Large intestine (tissue), 3 donors: ENCODE measurements around the gene CPSF3. TPM values are rescaled to one million over a fixed set of nuclear protein-coding genes. Genes with fewer than 3 reads are reported as not detected.

ENCODE experiments used
- DNase-seq, 2 donors: peaks; one replicate each; pipeline versions ENCODE4 v3.0.0 to v3.0.0-alpha.2; 2013
- H3K27ac ChIP-seq: one replicate; pipeline ENCODE4 v1.5.1; 2013; ENCODE audit warnings: low read length
- H3K27me3 ChIP-seq: 2 replicates; pipeline ENCODE4 v1.6.1; 2013; ENCODE audit warnings: low read length; ENCODE audit not compliant: control insufficient read depth, insufficient read depth
- H3K36me3 ChIP-seq: 2 replicates; pipeline ENCODE4 v1.6.1; 2013; ENCODE audit warnings: low read length; ENCODE audit not compliant: control insufficient read depth, insufficient read depth
- H3K4me1 ChIP-seq: one replicate; pipeline ENCODE4 v1.6.1; 2013; ENCODE audit warnings: low read length; ENCODE audit not compliant: control insufficient read depth, insufficient read depth
- H3K4me3 ChIP-seq: one replicate; pipeline ENCODE4 v1.5.1; 2013; ENCODE audit warnings: low read length
- H3K9me3 ChIP-seq: one replicate; pipeline ENCODE4 v1.6.1; 2013; ENCODE audit warnings: mild to moderate bottlenecking, low read depth, low read length, moderate library complexity; ENCODE audit not compliant: control insufficient read depth
- WGBS: methylation state at CpG from one replicate; pipeline ENCODE4 v1.1.5; 2013; ENCODE audit warnings: low lambda C conversion rate; ENCODE audit not compliant: insufficient coverage; 5-methylcytosine and 5-hydroxymethylcytosine counted together
- polyA plus RNA-seq: library from polyadenylated mRNA; unstranded; fragments of 120-200 nt; gene quantifications from one replicate; pipeline ENCODE4 v1.2.1, GENCODE V29; 2013

Gene CPSF3
- polyA plus RNA-seq, 1 donor, result 32.2 TPM

DNA sequence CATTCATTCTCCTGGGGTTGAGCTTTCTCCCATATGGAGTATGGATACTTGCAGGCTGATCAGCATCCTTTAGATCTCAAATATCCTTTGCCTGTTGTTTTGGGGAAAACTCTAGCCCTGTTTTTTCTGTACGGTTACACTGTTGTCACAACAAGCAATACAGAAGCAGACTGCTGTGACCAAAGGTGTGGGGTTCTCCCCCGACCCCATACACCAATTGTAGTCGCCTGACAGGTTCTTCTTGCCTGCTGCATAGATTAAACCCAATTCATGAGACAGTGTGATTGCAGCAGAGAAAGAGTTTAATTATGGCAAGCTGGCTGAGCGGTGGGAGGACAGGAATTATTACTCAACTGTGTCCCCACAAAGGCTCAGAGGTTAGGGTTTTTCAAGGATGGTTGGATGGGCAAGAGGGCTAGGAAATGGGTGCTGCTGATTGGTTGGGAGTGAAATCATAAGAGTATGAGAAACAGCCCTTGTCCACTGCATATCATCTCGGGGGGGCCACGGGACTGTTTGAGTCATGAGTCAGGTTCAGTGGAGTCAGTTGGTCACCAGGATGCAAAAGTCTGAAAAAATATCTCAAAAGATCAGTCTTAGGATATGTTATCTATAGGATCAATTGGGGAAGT lies 40.7 kb upstream of the CPSF3 start:
- Histone ChIP-seq H3K9me3 (no peaks in the 10 kb centered on the region), H3K4me3 (no peak overlapping the region), H3K36me3 (peaks cover 60% of the 10 kb centered on the region), H3K4me1 (no peaks in the 10 kb centered on the region), H3K27me3 (no peaks in the 10 kb centered on the region), H3K27ac (no peak overlapping the region)
- no peak for DNase-seq
- WGBS, result no CpG with 5 or more reads among the region's 6 CpGs

DNA sequence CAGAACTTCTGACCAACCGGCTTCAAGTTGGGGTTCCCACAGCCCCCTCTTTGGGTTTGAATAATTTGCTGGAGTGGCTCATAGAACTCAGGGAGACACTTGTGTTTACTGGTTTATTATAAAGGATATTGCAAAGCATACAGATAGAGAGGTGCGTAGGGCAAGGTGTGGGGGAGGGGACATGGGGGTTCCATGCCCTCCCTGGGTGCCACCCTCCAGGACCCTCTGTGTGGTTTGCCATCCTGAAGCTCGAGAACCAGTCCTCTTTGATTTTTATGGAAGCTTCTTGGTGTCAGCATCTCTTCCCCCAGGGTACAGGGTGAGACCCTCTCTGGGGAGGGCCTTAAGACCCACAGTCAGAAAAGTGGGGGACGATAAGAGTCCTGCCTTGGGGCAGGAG lies 38.9 kb upstream of the CPSF3 start:
- Histone ChIP-seq H3K4me1 (no peaks in the 10 kb centered on the region), H3K4me3 (no peak overlapping the region), H3K27ac (no peak overlapping the region), H3K36me3 (peaks cover 63% of the 10 kb centered on the region), H3K27me3 (no peaks in the 10 kb centered on the region), H3K9me3 (no peaks in the 10 kb centered on the region)
- WGBS, result no CpG with 5 or more reads among the region's 4 CpGs
- no peak for DNase-seq

DNA sequence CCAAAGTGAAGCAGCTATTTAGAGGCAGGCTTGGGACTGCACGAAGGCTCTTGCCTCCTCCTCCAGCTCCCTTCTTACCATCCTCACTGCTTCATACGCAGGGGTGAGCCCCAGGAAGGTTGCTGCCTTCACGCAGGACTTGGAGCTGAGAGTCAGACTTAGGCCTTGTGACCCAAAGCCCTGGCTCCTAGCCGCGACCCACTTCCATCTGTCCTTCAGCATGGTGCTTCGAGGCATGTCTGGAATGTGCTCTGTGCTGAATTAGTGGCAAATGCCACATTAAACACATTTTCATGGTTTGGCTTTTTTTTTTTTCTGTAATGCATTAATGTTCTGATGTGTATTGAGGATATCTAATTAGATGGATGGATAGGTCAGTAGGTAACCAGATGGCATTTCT lies 37.6 kb upstream of the CPSF3 start:
- H3K4me1 ChIP-seq, result no peaks in the 10 kb centered on the region
- H3K4me3 ChIP-seq, result no peak overlapping the region
- peaks cover 70% of the 10 kb centered on the region for H3K36me3 ChIP-seq
- 100% methylated on average over 1 of the region's 6 CpGs for WGBS
- H3K9me3 ChIP-seq, result no peaks in the 10 kb centered on the region
- no peak for DNase-seq
- H3K27ac ChIP-seq, result no peak overlapping the region
- H3K27me3 ChIP-seq, result no peaks in the 10 kb centered on the region

DNA sequence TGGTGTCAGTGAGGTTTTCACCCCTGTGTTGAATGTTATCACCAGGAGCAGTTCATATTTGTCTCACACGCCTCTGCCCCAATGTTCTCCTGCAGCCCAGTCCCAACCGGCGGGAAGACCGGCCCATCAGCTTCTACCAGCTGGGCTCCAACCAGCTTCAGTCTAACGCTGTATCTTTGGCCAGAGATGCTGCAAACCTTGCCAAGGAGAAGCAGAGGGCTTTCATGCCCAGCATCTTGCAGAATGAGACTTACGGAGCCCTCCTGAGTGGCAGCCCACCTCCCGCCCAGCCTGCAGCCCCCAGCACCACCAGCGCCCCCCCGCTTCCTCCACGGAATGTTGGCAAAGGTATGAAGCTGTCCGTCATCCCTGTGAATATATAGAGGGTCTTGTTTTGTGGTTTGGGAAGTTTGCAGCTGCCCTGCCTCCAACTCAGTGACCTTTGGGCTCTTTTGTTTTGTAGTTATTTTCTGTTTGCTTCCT lies 35.2 kb upstream of the CPSF3 start:
- no peak overlapping the region for H3K27ac ChIP-seq
- no peaks in the 10 kb centered on the region for H3K9me3 ChIP-seq
- no peaks in the 10 kb centered on the region for H3K4me1 ChIP-seq
- no peak overlapping the region for H3K4me3 ChIP-seq
- WGBS, result no CpG with 5 or more reads among the region's 11 CpGs
- peaks cover 69% of the 10 kb centered on the region for H3K36me3 ChIP-seq
- no peaks in the 10 kb centered on the region for H3K27me3 ChIP-seq
- DNase-seq, result no peak

DNA sequence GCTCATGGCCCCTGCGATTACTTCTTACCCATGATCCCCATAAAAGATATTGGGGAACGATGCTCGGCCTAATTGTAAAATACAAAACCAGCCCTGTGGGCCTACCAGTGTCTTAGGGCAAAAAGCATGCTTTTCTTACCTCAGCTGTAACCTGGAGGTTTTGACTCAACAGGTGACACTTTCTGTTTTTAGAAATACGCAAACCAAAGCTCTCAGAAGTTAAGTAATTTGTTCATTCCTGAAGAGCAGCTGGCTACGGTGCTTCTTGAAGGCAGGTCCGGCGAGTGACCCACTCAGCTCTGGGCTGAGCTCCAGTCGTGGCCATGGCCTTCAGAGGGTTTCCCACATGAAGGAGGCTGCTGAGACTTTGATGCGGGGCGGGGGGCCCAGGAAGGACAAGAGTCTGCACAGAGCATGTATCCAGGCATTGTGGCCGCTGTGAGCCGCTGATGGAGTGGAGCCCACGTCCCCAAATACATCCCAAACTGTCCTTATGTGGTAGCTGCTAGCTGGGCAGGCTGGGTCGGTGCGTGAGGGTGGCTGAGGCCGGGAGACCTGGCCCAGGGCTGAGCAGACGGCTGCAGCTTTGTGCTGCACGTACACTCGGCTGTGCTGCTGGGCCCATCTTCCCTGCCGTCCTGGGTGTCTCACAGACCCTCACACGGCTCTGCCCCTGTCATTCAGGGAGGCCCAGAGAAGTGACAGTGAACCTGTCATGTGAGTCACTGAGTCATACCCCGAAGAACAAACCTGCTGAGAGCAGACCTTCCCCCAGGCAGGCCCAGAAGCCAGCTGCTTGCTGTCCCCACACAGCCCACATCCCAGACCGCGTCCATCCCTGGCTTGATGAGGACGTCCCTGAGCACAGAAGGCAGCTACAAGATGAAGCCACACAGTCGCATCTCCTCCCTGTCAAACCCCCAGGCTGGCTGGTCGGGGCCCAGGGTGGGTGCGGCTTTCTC lies 34.2 kb upstream of the CPSF3 start:
- WGBS, result no CpG with 5 or more reads among the region's 28 CpGs
- H3K36me3 ChIP-seq, result peaks cover 70% of the 10 kb centered on the region

DNA sequence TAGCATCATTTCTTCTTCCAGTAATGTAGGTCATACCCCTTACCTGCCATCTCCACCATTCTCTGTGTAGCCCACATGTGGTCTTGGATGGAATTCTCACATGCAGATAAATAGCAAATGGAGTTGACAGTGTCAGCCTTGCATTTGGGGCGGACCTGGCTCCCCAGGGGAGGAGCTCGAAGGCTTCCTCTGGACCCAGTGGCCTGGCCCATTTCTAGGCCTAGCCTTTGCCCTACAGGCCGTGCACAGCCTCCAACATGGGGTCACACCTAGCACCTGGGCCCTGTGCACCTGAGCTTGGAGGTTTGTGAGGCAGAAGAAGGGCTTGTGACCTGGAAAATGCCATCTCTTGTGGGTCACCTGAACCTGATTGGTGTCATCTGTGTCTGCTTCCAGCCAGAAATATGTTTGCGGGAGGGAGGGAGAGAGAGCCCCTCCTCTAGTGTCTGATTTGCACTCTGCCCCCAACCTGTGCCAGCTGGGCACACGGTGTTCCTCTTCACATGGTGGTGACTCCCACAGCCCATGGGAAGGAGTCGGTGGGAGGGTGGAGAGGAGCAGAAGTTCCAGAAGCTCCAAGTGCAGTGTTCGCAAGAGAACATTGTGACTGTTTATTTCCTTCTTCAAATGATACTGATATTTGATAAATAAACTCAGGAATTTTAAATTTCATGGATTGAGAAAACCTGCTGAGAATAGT lies 33.2 kb upstream of the CPSF3 start:
- DNase-seq, result no peak
- Histone ChIP-seq H3K9me3 (no peaks in the 10 kb centered on the region), H3K4me3 (no peak overlapping the region), H3K36me3 (peaks cover 69% of the 10 kb centered on the region), H3K4me1 (no peaks in the 10 kb centered on the region), H3K27ac (no peak overlapping the region), H3K27me3 (no peaks in the 10 kb centered on the region)
- WGBS, result 100% methylated on average over 1 of the region's 7 CpGs

More for the DNA sequence above, 34.2 kb upstream of the CPSF3 start:
- H3K27ac ChIP-seq, result no peak overlapping the region
- DNase-seq, result no peak
- H3K9me3 ChIP-seq, result no peaks in the 10 kb centered on the region
- no peaks in the 10 kb centered on the region for H3K4me1 ChIP-seq
- H3K27me3 ChIP-seq, result no peaks in the 10 kb centered on the region
- H3K4me3 ChIP-seq, result no peak overlapping the region

DNA sequence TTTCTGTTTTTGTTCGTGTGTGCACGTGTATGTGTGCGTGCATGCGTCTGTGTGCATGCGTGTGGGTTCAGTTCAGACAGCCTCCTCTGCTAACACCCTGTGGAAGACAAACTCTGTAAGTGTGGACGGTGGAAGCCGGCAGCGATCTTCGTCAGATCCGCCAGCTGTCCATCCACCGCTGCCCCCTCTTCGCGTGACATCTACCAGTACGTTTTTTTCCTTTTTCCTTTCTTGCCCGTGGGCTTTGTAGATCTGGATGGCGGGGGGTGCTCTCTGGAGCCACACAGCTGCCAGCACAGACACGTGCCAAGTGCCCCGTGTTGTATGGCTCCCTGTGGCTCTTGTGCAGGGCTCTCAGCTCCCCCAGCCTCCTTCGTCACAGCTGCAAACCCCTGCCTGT lies 32.5 kb upstream of the CPSF3 start:
- Histone ChIP-seq H3K27me3 (no peaks in the 10 kb centered on the region), H3K4me3 (no peak overlapping the region), H3K27ac (no peak overlapping the region), H3K36me3 (peaks cover 65% of the 10 kb centered on the region), H3K4me1 (no peaks in the 10 kb centered on the region), H3K9me3 (no peaks in the 10 kb centered on the region)
- no peak for DNase-seq
- WGBS, result no CpG with 5 or more reads among the region's 19 CpGs

DNA sequence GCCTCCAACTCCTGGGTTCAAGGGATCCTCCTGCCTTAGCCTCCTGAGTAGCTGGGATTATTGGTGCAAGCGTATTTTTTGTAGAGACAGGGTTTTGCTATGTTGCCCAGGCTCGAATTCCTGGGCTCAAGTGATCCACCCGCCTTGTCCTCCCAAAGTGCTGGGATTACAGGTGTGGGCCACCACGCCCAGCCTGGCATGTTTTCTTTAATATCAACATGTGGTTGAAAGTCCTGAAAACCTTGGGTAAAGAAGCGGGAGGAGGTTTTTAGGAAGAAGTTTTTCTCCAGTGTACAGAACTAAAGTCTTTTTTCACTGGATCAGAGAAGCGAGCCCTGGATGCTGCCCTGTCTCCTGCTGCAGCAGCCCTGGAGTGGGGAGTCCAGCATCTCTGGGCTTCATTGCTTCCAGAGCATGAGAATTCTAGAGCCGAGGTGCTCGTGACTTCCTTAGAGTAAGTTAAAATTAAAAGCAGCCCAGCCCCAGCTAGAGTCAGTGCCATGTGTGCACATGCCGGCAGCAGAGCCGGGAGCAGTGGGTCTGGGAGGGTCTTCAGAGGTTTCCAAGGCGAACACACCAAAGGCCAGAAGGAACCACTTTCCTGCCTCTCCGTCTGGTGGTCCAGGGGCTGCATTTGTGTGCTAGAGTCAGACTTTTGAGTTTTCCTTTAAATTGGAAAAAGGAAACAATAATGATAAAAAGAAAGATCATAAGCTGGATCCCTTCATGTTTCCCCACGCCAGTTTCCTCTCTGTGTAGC lies 31.3 kb upstream of the CPSF3 start:
- DNase-seq, result no peak
- H3K4me3 ChIP-seq, result no peak overlapping the region
- H3K27me3 ChIP-seq, result no peaks in the 10 kb centered on the region
- H3K27ac ChIP-seq, result no peak overlapping the region
- H3K36me3 ChIP-seq, result peaks cover 64% of the 10 kb centered on the region
- H3K9me3 ChIP-seq, result no peaks in the 10 kb centered on the region
- WGBS, result no CpG with 5 or more reads among the region's 13 CpGs
- no peaks in the 10 kb centered on the region for H3K4me1 ChIP-seq

DNA sequence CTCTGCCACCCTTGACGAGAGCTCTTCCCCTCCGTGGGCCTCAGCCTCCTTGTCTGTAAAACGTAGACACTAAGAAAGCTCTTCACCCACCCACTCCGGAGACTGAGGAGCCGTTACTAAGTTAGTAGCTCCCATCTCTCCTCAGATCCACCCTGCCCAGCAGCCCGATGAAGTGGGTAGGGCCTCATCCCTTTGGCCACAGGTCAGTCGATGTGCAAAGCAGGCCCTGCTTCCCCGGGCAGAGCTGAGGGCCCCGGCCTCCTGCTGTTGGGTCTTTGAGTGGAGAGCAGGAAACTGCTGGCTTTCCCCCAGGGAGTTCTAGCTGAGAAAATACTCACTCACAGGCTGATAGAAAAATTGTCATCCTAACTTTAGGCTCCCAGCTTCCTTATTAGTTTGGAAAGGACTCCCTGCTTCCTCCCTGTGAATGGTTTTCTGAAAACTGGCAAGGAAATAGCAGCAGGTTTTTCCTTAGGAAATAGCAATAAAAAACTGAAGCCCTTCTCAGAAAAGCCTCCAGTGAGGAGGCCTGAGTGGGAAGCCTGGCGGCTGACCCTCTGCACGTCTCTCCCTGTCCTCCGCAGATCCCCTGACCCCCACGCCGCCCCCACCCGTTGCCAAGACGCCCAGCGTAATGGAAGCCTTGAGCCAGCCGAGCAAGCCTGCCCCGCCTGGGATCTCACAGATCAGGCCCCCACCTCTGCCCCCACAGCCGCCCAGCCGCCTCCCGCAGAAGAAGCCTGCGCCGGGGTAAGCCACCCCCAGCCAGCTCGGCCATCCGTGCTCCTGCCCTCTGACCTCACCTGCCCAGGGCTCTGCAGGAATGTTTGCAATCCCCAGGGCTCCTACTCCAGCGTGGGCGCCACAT lies 30.3 kb upstream of the CPSF3 start:
- H3K27ac ChIP-seq, result no peak overlapping the region
- no peaks in the 10 kb centered on the region for H3K27me3 ChIP-seq
- no CpG with 5 or more reads among the region's 28 CpGs for WGBS
- DNase-seq, result no peak
- H3K36me3 ChIP-seq, result peaks cover 61% of the 10 kb centered on the region
- H3K9me3 ChIP-seq, result no peaks in the 10 kb centered on the region
- no peak overlapping the region for H3K4me3 ChIP-seq
- no peaks in the 10 kb centered on the region for H3K4me1 ChIP-seq
